ENCODE measurements around the gene CAMTA1.

CAMTA1 gene

DNA sequence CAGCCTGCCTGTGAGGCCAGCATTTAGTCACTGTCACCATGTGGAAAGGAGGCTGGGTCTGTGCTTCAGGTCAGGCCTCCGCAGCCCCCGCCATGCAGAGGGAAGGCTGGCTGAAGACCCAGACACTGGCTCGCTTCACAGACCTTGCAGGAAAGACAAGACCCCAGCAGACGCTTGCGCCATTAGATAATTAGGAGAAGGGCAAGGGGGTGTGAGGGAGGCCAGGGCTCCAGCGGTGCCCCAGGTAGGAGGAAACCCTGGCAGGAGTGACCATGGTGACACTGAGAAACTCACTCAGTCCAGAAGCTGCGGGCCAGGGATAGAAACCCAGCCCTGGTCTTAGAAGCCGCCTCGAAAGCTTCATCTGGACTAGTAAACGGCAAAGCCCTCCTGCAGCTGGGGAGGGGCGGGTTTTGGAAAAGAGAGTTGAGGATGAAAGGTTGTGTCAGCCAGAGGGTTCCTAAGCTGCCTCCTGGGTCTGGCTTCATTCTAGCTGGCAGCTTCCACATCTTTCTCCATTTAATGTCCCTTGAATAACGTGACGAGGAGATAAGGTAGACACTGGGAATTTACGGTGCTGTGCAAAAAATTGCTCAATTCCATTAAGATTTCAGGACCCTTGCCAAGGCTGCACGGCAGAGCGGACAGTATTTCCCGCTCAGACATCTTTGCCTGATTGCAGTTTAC lies 691.8 kb downstream of the CAMTA1 start:
- no peak overlapping the region for H3K4me3 ChIP-seq (ENCODE audit: low read length)
- no peaks in the 10 kb centered on the region for H3K79me2 ChIP-seq (ENCODE audit: low read length)
- TF ChIP-seq EZH2phosphoT487 (IDR thresholded peaks at IDR 0.05; ENCODE audit: low read length) = no peak
- TF ChIP-seq, protein P1, sequence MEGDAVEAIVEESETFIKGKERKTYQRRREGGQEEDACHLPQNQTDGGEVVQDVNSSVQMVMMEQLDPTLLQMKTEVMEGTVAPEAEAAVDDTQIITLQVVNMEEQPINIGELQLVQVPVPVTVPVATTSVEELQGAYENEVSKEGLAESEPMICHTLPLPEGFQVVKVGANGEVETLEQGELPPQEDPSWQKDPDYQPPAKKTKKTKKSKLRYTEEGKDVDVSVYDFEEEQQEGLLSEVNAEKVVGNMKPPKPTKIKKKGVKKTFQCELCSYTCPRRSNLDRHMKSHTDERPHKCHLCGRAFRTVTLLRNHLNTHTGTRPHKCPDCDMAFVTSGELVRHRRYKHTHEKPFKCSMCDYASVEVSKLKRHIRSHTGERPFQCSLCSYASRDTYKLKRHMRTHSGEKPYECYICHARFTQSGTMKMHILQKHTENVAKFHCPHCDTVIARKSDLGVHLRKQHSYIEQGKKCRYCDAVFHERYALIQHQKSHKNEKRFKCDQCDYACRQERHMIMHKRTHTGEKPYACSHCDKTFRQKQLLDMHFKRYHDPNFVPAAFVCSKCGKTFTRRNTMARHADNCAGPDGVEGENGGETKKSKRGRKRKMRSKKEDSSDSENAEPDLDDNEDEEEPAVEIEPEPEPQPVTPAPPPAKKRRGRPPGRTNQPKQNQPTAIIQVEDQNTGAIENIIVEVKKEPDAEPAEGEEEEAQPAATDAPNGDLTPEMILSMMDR (IDR thresholded peaks at IDR 0.05; ENCODE audit: low read length) = no peak
- H3K27me3 ChIP-seq (replicated peaks; ENCODE audit: insufficient read depth, low read length) = peaks cover 98% of the 10 kb centered on the region
- no peak overlapping the region for H3K4me2 ChIP-seq (ENCODE audit: low read depth, low read length)
- H3K9me3 ChIP-seq (replicated peaks; ENCODE audit: insufficient read depth, low read length) = no peaks in the 10 kb centered on the region
- no peaks in the 10 kb centered on the region for H3F3A ChIP-seq (ENCODE audit: insufficient read depth, low read length)
- H3K27ac ChIP-seq (ENCODE audit: low read length) = no peak overlapping the region
- no peaks in the 10 kb centered on the region for H3K36me3 ChIP-seq (replicated peaks; ENCODE audit: insufficient read depth, low read length)
- H4K20me1 ChIP-seq (ENCODE audit: insufficient read depth, low read length) = no peaks in the 10 kb centered on the region
- H2AFZ ChIP-seq (ENCODE audit: low read length) = no peak overlapping the region
- H3K9ac ChIP-seq (ENCODE audit: low read length) = no peak overlapping the region
- no peaks in the 10 kb centered on the region for H3K4me1 ChIP-seq (ENCODE audit: low read length)
- DNase-seq = no peak
- no peaks in the 10 kb centered on the region for H3K9me2 ChIP-seq (replicated peaks; ENCODE audit: insufficient read depth, low read length)

DNA sequence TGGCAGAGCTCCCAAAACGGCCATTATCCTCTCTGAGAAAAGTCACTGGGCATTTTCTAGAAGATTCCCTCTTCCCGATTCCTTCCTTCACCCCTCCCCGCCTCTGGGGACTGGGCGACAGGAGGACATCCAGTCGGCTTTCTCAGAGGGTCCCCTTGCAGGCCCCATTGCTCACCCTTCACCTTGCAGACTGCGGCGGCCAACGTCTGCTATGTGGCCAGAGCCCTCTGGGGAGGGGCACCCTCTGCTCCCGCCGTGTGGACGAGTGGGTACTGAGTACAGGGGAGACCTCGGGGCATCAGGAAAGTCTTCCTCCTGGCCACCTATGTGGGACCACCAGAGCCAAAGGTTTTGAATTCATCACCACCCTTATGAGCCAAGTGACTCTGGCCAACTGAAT lies 692.3 kb downstream of the CAMTA1 start:
- Histone ChIP-seq H3K36me3 (replicated peaks; ENCODE audit: insufficient read depth, low read length) (no peaks in the 10 kb centered on the region), H3K4me2 (ENCODE audit: low read depth, low read length) (no peak overlapping the region), H3K9ac (ENCODE audit: low read length) (no peak overlapping the region), H3K27ac (ENCODE audit: low read length) (no peak overlapping the region), H3K79me2 (ENCODE audit: low read length) (no peaks in the 10 kb centered on the region), H3K9me2 (replicated peaks; ENCODE audit: insufficient read depth, low read length) (no peaks in the 10 kb centered on the region), H3K27me3 (replicated peaks; ENCODE audit: insufficient read depth, low read length) (peaks cover 98% of the 10 kb centered on the region), H2AFZ (ENCODE audit: low read length) (no peak overlapping the region), H3F3A (ENCODE audit: insufficient read depth, low read length) (no peaks in the 10 kb centered on the region), H4K20me1 (ENCODE audit: insufficient read depth, low read length) (no peaks in the 10 kb centered on the region), H3K4me3 (ENCODE audit: low read length) (no peak overlapping the region), H3K9me3 (replicated peaks; ENCODE audit: insufficient read depth, low read length) (no peaks in the 10 kb centered on the region), H3K4me1 (ENCODE audit: low read length) (no peaks in the 10 kb centered on the region)
- no peak for DNase-seq
- no peak for TF ChIP-seq EZH2 (optimal IDR thresholded peaks at IDR 0.05; ENCODE audit: low read depth, low read length)
- TF ChIP-seq, protein P1 (IDR thresholded peaks at IDR 0.05; ENCODE audit: low read length) = no peak
- TF ChIP-seq EZH2phosphoT487 (IDR thresholded peaks at IDR 0.05; ENCODE audit: low read length) = no peak

DNA sequence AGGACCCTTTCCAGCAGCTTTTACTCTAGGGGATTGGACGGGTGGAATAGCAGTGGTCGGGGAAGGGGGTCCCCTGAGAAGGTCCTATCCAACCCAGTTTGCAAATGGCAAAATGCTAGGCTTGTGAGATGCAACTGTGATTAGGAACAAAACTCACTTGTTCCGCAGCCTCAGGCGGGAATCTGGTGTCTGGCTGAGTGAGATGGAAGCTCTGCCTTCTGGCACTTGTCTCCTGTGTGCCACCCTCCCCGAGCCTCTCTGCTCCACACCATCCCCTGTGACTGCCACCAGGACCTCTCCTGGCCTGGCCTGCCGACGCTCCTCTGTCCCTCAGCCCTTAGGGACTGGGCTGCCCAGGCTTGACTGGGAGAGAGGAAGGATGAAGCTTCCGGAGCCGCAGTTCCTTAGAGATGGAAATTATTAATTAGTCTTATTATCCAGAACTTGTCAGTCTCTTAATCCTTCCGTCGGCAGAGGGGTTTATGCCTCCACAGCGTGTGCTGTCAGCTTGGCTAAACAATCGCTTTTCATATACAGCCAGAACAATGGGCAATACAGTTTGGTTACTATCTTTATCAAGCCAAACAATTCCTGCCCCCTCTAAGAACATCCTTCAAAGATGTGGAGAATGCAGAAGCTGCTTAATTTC lies 693.0 kb downstream of the CAMTA1 start:
- no peak overlapping the region for H3K9ac ChIP-seq (ENCODE audit: low read length)
- H3K9me2 ChIP-seq (replicated peaks; ENCODE audit: insufficient read depth, low read length) = no peaks in the 10 kb centered on the region
- no peaks in the 10 kb centered on the region for H3K79me2 ChIP-seq (ENCODE audit: low read length)
- H3K27ac ChIP-seq (ENCODE audit: low read length) = no peak overlapping the region
- no peaks in the 10 kb centered on the region for H3K4me1 ChIP-seq (ENCODE audit: low read length)
- peaks cover 98% of the 10 kb centered on the region for H3K27me3 ChIP-seq (replicated peaks; ENCODE audit: insufficient read depth, low read length)
- no peak overlapping the region for H3K4me3 ChIP-seq (ENCODE audit: low read length)
- TF ChIP-seq EZH2 (optimal IDR thresholded peaks at IDR 0.05; ENCODE audit: low read depth, low read length) (no peak), EZH2phosphoT487 (IDR thresholded peaks at IDR 0.05; ENCODE audit: low read length) (no peak)
- TF ChIP-seq, protein P1 (IDR thresholded peaks at IDR 0.05; ENCODE audit: low read length) = no peak
- H3K36me3 ChIP-seq (replicated peaks; ENCODE audit: insufficient read depth, low read length) = no peaks in the 10 kb centered on the region
- no peaks in the 10 kb centered on the region for H4K20me1 ChIP-seq (ENCODE audit: insufficient read depth, low read length)
- no peak overlapping the region for H3K4me2 ChIP-seq (ENCODE audit: low read depth, low read length)
- no peaks in the 10 kb centered on the region for H3F3A ChIP-seq (ENCODE audit: insufficient read depth, low read length)
- DNase-seq = no peak
- no peaks in the 10 kb centered on the region for H3K9me3 ChIP-seq (replicated peaks; ENCODE audit: insufficient read depth, low read length)
- H2AFZ ChIP-seq (ENCODE audit: low read length) = no peak overlapping the region
